ENCODE results near the gene SCYGR1. TPM values are rescaled to one million over a fixed set of nuclear protein-coding genes. Genes with fewer than 3 reads are reported as not detected.

Gene SCYGR1
- total RNA-seq, 3 donors from 2014 or later, result not detected

- intact Hi-C loops (cut with DNase I, micrococcal nuclease), result no loop called here
- no peaks in the 10 kb centered on the region for H3K4me1 ChIP-seq (ENCODE audit: low read depth)
- H3K36me3 ChIP-seq (ENCODE audit: low read depth), result no peaks in the 10 kb centered on the region
- ATAC-seq, result peak; percentile 86
- H3K9me3 ChIP-seq, result no peaks in the 10 kb centered on the region
- no peak overlapping the region for H3K4me3 ChIP-seq
- TF ChIP-seq CTCF (IDR thresholded peaks at IDR 0.05), result no peak
- DNase-seq, result peak in 2 of 3 donors; percentile 62
These were observed 25.6 kb upstream of the SCYGR1 start for GRCh38 chr2:227413371-227413770.

GRCh38 chr2:227412877-227413276 lies 25.1 kb upstream of the SCYGR1 start:
- no peak for TF ChIP-seq CTCF (IDR thresholded peaks at IDR 0.05)
- intact Hi-C loops (cut with DNase I, micrococcal nuclease), result no loop called here
- peak; percentile 73 for ATAC-seq
- Histone ChIP-seq H3K4me3 (no peak overlapping the region), H3K36me3 (ENCODE audit: low read depth) (no peaks in the 10 kb centered on the region), H3K4me1 (ENCODE audit: low read depth) (no peaks in the 10 kb centered on the region), H3K9me3 (no peaks in the 10 kb centered on the region)
- peak in 1 of 3 donors; percentile 15 for DNase-seq

GRCh38 chr2:227411990-227412350 lies 24.2 kb upstream of the SCYGR1 start:
- no peaks in the 10 kb centered on the region for H3K9me3 ChIP-seq
- ATAC-seq (no peak), DNase-seq (no peak)
- intact Hi-C loops (cut with DNase I, micrococcal nuclease), result no loop called here
- H3K4me1 ChIP-seq (ENCODE audit: low read depth), result no peaks in the 10 kb centered on the region
- no peaks in the 10 kb centered on the region for H3K36me3 ChIP-seq (ENCODE audit: low read depth)
- TF ChIP-seq CTCF (IDR thresholded peaks at IDR 0.05), result no peak
- H3K4me3 ChIP-seq, result no peak overlapping the region

- H3K36me3 ChIP-seq (ENCODE audit: low read depth), result no peaks in the 10 kb centered on the region
- ATAC-seq (no peak), DNase-seq (no peak)
- TF ChIP-seq CTCF (IDR thresholded peaks at IDR 0.05), result no peak
- H3K4me3 ChIP-seq, result no peak overlapping the region
- intact Hi-C loops (cut with DNase I, micrococcal nuclease), result no loop called here
- H3K4me1 ChIP-seq (ENCODE audit: low read depth), result no peaks in the 10 kb centered on the region
- H3K9me3 ChIP-seq, result no peaks in the 10 kb centered on the region
These were observed 23.7 kb upstream of the SCYGR1 start for GRCh38 chr2:227411320-227411989.

GRCh38 chr2:227410191-227410590 lies 22.4 kb upstream of the SCYGR1 start:
- ATAC-seq, result no peak
- no peak for TF ChIP-seq CTCF (IDR thresholded peaks at IDR 0.05)
- Histone ChIP-seq H3K4me1 (ENCODE audit: low read depth) (peaks cover 3% of the 10 kb centered on the region), H3K9me3 (no peaks in the 10 kb centered on the region), H3K36me3 (ENCODE audit: low read depth) (no peaks in the 10 kb centered on the region), H3K4me3 (no peak overlapping the region)
- intact Hi-C loops (cut with DNase I, micrococcal nuclease), result no loop called here
- DNase-seq, result no peak

All from mucosa of descending colon (tissue), 3 donors.